Measurements from ENCODE around the gene DKKL1. TPM values are rescaled to one million over a fixed set of nuclear protein-coding genes. Genes with fewer than 3 reads are reported as not detected.
A peak's percentile ranks its signal among the peaks of the same experiment; 100 is the strongest.

Gene DKKL1
- total RNA-seq, 1 donor from 2014 or later = not detected

DNA sequence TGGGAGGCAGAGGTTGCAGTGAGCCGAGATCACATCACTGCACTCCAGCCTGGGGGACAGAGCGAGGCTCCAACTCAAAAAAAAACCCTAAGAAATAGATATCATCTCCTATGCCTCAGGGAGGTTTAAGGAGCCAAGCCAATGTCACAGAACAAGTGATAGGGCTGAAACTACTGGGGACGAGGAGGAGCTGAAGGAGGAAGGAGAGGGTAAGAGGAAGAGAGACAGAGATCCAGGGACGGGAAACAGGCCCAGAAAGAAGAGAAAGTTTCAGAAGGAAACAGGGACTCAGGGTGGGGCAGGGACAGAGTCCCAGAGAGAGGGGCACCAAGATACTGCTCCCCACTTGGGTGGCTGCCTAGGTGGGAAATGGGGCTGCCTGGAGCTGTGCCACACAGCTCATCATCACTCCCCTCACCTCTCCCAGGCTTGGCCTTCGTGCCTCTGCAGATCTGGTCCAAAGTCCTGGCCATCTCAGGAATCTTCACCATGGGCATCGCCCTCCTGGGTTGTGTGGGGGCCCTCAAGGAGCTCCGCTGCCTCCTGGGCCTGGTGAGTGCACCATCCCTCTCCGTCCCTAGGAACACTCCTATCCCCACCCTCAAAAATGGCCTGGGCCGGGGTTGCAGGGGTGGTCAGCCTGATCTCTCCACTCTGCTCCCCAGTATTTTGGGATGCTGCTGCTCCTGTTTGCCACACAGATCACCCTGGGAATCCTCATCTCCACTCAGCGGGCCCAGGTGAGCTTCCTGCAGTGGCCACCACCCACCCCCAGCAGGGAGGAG is 27.0 kb upstream of the DKKL1 start:
- ATAC-seq (ENCODE audit: poor library complexity) (no peak), DNase-seq (no peak)
- intact Hi-C loops (cut with DNase I) = no loop called here

- DNase-seq (no peak), ATAC-seq (ENCODE audit: poor library complexity) (no peak)
- intact Hi-C loops (cut with DNase I) = no loop called here
These were observed 26.2 kb upstream of the DKKL1 start for GRCh38 chr19:49337267-49338022.

DNA sequence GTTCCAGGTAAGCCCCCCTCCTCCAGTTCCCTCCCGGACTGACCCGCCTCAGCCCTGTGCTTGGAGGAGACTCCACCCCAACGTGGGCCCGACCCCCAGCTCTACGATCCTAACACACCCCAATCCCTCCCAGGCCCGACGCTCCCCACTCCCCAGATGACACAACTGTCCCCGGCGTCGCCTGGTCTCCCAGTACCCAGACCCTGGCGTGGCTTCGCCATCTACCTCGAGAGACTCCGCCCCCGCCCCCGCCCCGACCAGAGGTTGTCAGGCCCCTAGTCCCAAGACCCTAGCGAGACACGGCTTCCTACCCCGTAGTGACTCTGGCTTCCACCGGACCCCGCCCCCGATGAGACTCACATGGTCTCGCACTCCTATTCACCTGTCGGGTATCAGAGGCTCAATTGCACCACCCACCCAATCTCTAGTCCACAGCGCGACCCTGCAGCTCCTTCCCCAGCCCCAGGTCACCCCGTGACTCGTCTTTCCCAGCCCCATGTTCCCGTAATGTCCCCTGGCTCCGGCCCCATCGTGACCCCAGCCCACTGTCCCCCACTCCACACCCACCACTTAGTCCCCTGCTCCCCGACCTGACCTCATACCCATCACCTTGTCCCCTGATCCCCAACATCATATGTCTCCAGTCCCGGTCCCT is 25.5 kb upstream of the DKKL1 start:
- intact Hi-C loops (cut with DNase I) = no loop called here
- ATAC-seq (ENCODE audit: poor library complexity) = no peak
- DNase-seq = no peak

DNA sequence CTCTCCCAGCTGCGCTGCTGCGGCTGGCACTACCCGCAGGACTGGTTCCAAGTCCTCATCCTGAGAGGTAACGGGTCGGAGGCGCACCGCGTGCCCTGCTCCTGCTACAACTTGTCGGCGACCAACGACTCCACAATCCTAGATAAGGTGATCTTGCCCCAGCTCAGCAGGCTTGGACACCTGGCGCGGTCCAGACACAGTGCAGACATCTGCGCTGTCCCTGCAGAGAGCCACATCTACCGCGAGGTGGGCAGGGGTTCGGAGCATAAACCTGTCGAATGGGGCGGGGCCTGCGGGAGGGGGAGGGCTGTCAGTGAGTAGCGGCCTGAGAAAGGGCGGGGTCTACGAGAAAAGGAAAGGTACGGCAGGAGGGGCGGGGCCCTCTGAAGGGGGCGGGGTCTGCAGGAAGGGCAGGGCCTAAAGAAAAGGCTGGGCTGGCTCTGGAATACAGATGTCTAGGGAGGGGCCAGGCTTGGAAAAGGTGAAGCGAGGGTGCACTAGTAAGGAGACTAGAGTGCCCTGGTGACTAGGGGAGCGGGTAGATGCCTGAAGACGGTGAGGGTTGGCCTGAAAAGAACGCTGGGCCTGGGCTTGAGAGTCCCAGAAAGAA is 24.9 kb upstream of the DKKL1 start:
- peak; percentile 83 for DNase-seq
- ATAC-seq (ENCODE audit: poor library complexity) = peak; percentile 68
- intact Hi-C loops (cut with DNase I) = no loop called here

GRCh38 chr19:49339301-49340068 is 24.2 kb upstream of the DKKL1 start:
- intact Hi-C loops (cut with DNase I) = no loop called here
- ATAC-seq (ENCODE audit: poor library complexity) = peak; percentile 94

DNA sequence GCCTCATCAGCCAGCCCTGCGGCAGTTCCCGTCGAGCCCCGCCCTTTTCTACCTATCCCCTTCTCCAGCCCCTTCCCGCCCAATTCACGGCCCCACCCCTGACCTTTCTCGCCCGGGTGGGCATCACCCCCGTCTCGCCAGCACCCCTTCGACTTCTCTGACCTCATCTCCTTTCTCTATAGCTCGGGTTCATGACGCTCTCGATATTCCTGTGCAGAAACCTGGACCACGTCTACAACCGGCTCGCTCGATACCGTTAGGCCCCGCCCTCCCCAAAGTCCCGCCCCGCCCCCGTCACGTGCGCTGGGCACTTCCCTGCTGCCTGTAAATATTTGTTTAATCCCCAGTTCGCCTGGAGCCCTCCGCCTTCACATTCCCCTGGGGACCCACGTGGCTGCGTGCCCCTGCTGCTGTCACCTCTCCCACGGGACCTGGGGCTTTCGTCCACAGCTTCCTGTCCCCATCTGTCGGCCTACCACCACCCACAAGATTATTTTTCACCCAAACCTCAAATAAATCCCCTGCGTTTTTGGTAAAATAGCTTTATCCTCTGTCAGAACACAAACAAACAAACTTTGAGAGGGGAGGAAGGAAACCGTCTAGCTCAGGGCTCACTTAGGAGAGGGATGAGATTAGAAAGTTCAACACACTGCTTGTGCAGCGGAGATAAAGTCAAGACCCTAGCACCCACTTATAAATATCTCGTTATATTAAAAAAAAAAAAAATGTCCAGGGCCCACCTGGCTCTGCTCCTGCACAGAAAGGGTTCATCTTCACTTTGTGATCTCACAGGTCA is 23.4 kb upstream of the DKKL1 start:
- intact Hi-C loops (cut with DNase I) = no loop called here
- DNase-seq = peak; percentile 73
- peak; percentile 48 for ATAC-seq (ENCODE audit: poor library complexity)

More at GRCh38 chr19:49339301-49340068, 24.2 kb upstream of the DKKL1 start:
- peak; percentile 91 for DNase-seq

DNA sequence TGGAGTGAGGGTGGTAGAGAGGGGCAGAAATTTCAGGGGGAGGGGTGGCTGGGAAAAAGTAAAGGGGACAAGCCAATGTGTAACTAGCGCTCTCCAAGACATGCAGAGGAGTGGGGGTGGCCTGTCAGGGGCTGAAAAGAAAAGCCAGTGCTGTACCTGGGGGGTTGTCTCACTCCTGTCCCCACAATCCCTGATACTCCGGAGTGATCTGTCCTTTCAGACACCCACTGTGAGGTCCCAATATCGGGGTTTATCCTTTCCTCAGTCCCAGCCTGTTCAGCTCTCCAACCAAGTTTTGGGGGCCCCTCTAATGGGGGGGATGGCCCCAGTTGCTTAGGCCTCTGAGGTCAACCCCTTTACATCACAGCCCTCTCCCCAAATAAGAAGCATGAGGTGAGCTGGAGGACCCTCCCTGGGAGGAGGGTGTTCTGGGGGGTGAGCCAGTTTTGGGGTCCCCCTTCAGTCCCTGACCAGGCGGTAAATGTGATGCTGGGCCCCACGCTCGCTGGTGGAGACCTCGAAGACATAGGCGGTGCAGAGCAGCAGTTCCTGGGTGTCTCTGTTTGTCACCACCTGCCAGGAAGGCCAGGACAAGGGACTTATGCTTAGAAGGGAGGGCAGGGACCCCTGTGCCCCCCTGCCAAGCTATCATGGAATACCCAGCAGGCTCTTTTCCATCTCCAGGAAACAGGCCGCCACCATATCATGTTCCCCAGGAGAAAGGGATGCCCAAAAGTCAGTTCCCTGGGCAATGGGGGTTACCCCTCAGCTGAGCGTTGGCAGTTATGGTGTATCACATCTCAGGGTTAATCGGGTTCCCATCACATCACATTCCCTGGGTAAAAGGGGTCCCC is 22.6 kb upstream of the DKKL1 start:
- intact Hi-C loops (cut with DNase I) = no loop called here
- DNase-seq = no peak
- ATAC-seq (ENCODE audit: poor library complexity) = no peak

- DNase-seq = no peak
- intact Hi-C loops (cut with DNase I) = no loop called here
These were observed 21.4 kb upstream of the DKKL1 start for GRCh38 chr19:49342291-49342721.

GRCh38 chr19:49343123-49343522 is 20.6 kb upstream of the DKKL1 start:
- ATAC-seq (ENCODE audit: poor library complexity) (no peak), DNase-seq (no peak)
- intact Hi-C loops (cut with DNase I) = no loop called here

More at GRCh38 chr19:49342291-49342721, 21.4 kb upstream of the DKKL1 start:
- no peak for ATAC-seq (ENCODE audit: poor library complexity)

GRCh38 chr19:49344505-49345423 is 18.9 kb upstream of the DKKL1 start:
- ATAC-seq (ENCODE audit: poor library complexity) (no peak), DNase-seq (no peak)
- intact Hi-C loops (cut with DNase I) = no loop called here

DNA sequence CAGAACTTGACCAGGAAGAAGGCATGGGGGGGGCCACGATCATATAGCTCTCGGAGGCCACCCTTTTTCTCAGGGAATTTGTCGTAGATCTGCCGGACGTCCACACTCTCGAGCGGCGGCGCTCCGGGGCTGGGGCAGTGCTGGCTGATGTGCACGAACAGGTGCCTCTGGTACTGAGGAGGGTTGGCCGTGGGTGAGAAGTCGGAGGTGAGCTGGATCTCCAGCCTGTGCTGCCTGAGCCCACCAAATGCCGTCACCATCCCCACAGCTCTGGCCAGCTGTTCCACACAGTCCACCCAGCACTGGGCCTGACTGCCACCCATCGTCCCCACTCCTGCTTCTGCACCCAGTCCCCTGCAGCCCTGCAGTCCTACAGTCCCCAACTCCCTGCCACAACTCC is 16.5 kb upstream of the DKKL1 start:
- no peak for DNase-seq
- no peak for ATAC-seq (ENCODE audit: poor library complexity)
- intact Hi-C loops (cut with DNase I) = no loop called here

DNA sequence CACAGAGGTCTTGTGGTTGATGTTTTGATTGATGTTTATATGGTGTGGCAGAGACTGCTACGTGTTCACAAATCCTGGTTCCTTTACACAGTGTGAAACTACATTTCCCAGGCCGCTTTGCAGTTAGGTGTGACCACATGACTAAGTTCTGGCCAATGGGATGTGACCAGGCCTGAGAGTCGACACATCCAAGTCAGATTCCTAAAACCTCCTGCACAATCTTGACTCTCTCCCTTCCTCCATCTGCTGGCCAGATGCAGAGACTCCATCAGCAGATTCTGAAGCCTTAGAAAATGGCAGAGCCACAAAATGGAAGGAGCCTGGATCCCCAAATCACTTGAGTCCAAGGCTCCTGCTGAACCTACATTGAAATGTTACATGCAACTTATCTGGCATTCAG is 15.8 kb upstream of the DKKL1 start:
- intact Hi-C loops (cut with DNase I) = no loop called here
- DNase-seq (no peak), ATAC-seq (ENCODE audit: poor library complexity) (peak; percentile 61)

- ATAC-seq (ENCODE audit: poor library complexity) (no peak), DNase-seq (no peak)
- intact Hi-C loops (cut with DNase I) = no loop called here
These were observed 15.1 kb upstream of the DKKL1 start for GRCh38 chr19:49348305-49349189.

- DNase-seq = no peak
- no peak for ATAC-seq (ENCODE audit: poor library complexity)
- intact Hi-C loops (cut with DNase I) = no loop called here
These were observed 14.1 kb upstream of the DKKL1 start for GRCh38 chr19:49349567-49349966.

DNA sequence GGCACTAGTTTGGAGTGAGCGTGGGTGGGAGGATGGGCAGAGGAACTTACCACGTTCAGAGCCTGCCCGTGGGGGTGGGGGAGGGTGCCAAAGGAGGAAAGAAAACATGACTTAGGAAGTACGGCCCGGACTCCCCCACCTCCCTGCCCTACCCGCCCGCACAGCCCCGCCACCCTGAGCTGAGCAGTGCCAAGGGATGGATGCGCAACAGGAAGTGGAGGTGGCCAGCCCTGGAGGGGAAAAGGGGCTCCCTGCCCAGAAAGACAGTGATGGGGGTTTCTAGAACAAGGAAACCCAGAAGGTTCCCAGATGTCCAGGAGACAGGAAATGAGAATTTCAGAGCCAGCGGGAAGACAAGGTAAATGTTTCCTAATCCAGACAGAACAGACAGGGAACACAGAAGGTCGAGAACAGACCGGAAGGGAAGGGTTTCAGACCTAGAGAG is 7.7 kb upstream of the DKKL1 start:
- intact Hi-C loops (cut with DNase I) = no loop called here
- ATAC-seq (ENCODE audit: poor library complexity) (peak; percentile 28), DNase-seq (peak; percentile 69)

Measured in Right ventricle myocardium superior (tissue), 1 donor.